RWPE2 (cell line): ENCODE measurements around the gene AP2A1.

Experiments
- ATAC-seq: fragments of 200-7000 bp; cut with Tn5 transposase; 3 replicates; pipeline ENCODE4 v1.9.1; 2021; ENCODE audit warnings: low read depth
- DNase-seq: peaks from one replicate; pipeline ENCODE4 v3.0.0-alpha.2; 2020; ENCODE audit warnings: low spot score
- H3K27ac ChIP-seq: fragments of 450-650 bp; 2 replicates; pipeline ENCODE4 v1.5.1; 2017; ENCODE audit warnings: mild to moderate bottlenecking; ENCODE audit not compliant: poor library complexity, severe bottlenecking
- H3K27me3 ChIP-seq: fragments of 250-450 bp; sonication (Bioruptor Pico); 2 replicates; pipeline ENCODE4 v1.5.1; 2021; ENCODE audit warnings: mild to moderate bottlenecking, moderate library complexity; ENCODE audit not compliant: insufficient read depth, poor library complexity, severe bottlenecking
- H3K36me3 ChIP-seq: fragments of 250-450 bp; sonication (Bioruptor Pico); 2 replicates; pipeline ENCODE4 v1.5.1; 2020; ENCODE audit warnings: low read depth, mild to moderate bottlenecking, moderate library complexity
- H3K4me1 ChIP-seq: fragments of 250-450 bp; sonication (Bioruptor Pico); 2 replicates; pipeline ENCODE4 v1.5.1; 2021; ENCODE audit warnings: mild to moderate bottlenecking, moderate library complexity; ENCODE audit not compliant: insufficient read depth, poor library complexity, severe bottlenecking
- H3K4me3 ChIP-seq: fragments of 250-450 bp; sonication (Bioruptor Pico); 2 replicates; pipeline ENCODE4 v1.5.1; 2021; ENCODE audit warnings: mild to moderate bottlenecking, moderate library complexity; ENCODE audit not compliant: severe bottlenecking
- H3K9me3 ChIP-seq: fragments of 250-450 bp; sonication (Bioruptor Pico); 2 replicates; pipeline ENCODE4 v1.5.1; 2021; ENCODE audit warnings: mild to moderate bottlenecking, moderate library complexity; ENCODE audit not compliant: severe bottlenecking
- CTCF ChIP-seq: fragments of 450-650 bp; IDR thresholded peaks from one replicate; pipeline ENCODE4 v1.5.1; 2017; ENCODE audit warnings: mild to moderate bottlenecking, moderate library complexity; ENCODE audit not compliant: poor library complexity, severe bottlenecking

The AP2A1 gene

GRCh38 chr19:49770529-49770928, 3.7 kb downstream of the AP2A1 start:
- Histone ChIP-seq H3K4me1 (peaks cover 6% of the 10 kb centered on the region), H3K27me3 (no peaks in the 10 kb centered on the region), H3K36me3 (peaks cover 4% of the 10 kb centered on the region; the same call in 1 of the 2 replicates), H3K4me3 (no peak overlapping the region), H3K9me3 (no peaks in the 10 kb centered on the region), H3K27ac (no peak overlapping the region)
- DNase-seq: no peak
- no peak for ATAC-seq
- TF ChIP-seq CTCF: no peak

- no peak for TF ChIP-seq CTCF
- ATAC-seq (no peak), DNase-seq (no peak)
- Histone ChIP-seq H3K9me3 (no peaks in the 10 kb centered on the region), H3K27me3 (no peaks in the 10 kb centered on the region), H3K36me3 (peaks cover 4% of the 10 kb centered on the region; the same call in 1 of the 2 replicates), H3K4me3 (no peak overlapping the region), H3K27ac (no peak overlapping the region), H3K4me1 (peaks cover 3% of the 10 kb centered on the region)
Measured at GRCh38 chr19:49771674-49772139, 4.9 kb downstream of the AP2A1 start.

DNA sequence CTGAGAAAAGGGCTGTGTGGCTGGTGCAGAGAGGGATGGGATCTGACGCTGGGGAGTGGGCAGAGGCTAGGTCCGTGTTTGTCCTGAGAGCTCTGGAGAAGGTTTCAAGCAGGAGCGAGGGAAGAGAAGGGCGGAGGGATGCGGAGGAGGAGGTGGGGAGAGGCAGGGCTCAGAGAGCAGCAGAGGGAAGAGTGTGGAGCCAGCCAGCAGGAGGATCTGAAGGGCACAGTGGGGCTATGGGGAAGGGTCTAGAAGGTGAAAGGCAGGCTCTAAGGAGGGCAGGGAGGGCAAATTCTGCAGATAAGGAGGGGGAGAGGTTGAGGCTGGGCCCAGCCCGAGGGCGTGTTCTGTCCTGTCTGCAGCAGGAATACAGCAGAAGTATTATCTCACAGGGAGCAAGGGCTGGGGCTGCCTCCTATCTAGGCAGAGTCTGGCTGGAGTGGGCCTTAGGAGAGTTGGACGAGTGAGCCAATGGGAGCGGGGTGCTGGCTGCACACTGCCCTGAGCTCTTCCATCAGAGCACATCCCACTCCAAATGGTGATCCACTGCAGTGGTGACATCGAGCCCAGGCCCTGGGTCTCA, 6.1 kb downstream of the AP2A1 start:
- DNase-seq (no peak), ATAC-seq (no peak)
- peaks cover 3% of the 10 kb centered on the region for H3K4me1 ChIP-seq
- no peak overlapping the region for H3K4me3 ChIP-seq
- no peak for TF ChIP-seq CTCF
- H3K27me3 ChIP-seq: no peaks in the 10 kb centered on the region
- peaks cover 4% of the 10 kb centered on the region for H3K36me3 ChIP-seq
- H3K9me3 ChIP-seq: no peaks in the 10 kb centered on the region
- H3K27ac ChIP-seq: no peak overlapping the region

DNA sequence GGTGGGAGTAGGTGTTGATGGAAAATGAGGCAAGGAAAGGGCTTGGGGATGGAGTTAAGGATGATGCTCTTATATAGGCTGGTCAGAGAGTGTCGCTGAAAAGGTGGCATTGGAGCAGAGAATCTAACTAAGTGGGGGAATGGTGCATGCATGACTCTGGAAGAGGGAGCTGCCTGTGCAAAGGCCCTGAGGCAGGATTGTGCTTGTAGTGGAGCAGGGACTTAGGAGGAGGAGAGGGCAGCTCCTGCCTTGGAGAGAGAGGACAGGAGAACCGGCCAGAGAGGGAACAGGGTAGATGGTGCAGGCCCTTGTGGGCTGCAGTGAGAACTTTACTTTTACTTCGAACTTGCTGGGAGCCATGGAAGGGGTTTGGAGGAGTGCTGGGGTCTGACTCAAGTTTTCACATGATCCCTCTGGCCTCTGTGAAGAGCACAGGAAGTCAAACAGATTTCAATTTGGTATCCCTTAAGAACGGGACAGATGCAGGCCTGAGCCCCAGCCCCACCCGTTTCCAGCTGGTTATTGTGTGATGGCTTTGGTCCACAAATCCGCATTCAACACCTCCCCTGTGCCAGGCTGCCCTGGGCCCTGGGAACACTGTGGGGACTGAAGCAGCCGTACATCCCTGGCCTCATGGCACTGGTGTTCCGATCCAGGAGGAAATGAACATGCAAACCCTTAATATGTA, 7.0 kb downstream of the AP2A1 start:
- DNase-seq (no peak), ATAC-seq (no peak)
- TF ChIP-seq CTCF: no peak
- peaks cover 11% of the 10 kb centered on the region for H3K36me3 ChIP-seq
- H3K9me3 ChIP-seq: no peaks in the 10 kb centered on the region
- H3K27me3 ChIP-seq: no peaks in the 10 kb centered on the region
- no peaks in the 10 kb centered on the region for H3K4me1 ChIP-seq
- no peak overlapping the region for H3K27ac ChIP-seq
- no peak overlapping the region for H3K4me3 ChIP-seq

- no peak for ATAC-seq
- no peak for DNase-seq
- H3K36me3 ChIP-seq: peaks cover 15% of the 10 kb centered on the region
- no peaks in the 10 kb centered on the region for H3K9me3 ChIP-seq
- TF ChIP-seq CTCF: no peak
- H3K27me3 ChIP-seq: no peaks in the 10 kb centered on the region
- H3K4me3 ChIP-seq: no peak overlapping the region
- H3K4me1 ChIP-seq: no peaks in the 10 kb centered on the region
- no peak overlapping the region for H3K27ac ChIP-seq
Measured at GRCh38 chr19:49774969-49775368, 8.2 kb downstream of the AP2A1 start.
